IMR-90 (cell line): Measurements from ENCODE around the gene GIMAP7. TPM values are rescaled to one million over a fixed set of nuclear protein-coding genes. Genes with fewer than 3 reads are reported as not detected.

Experiments used
- ATAC-seq: fragments of 200-7000 bp; cut with Tn5 transposase; 2 replicates; pipeline ENCODE4 v1.9.1; 2020; ENCODE audit warnings: low read depth, mild to moderate bottlenecking, moderate library complexity
- BruUV-seq: library from RNA; stranded (reverse); fragments of 400-500 nt; replicated peaks from 2 replicates; lab custom pipeline; 2021; lab: Mats Ljungman, UMichigan
- CTCF ChIA-PET: fragments of 300-600 bp; formaldehyde crosslinking; extraction: SDS; loops from one replicate; lab custom pipeline; 2021; ENCODE audit warnings: antibody characterized with exemption; lab: Yijun Ruan, JAX
- POLR2A ChIA-PET: fragments of 300-600 bp; sonication (Branson Sonifier 250); formaldehyde crosslinking; loops from one replicate; lab custom pipeline; 2022; ENCODE audit warnings: antibody characterized with exemption; ENCODE audit not compliant: unreplicated experiment; lab: Charles Lee
- DNase-seq: peaks from one replicate; pipeline ENCODE4 v3.0.0; 2013
- H2AFZ ChIP-seq: replicated peaks from 2 replicates; pipeline ENCODE3; 2013; ENCODE audit warnings: low read length, mild to moderate bottlenecking; ENCODE audit not compliant: poor library complexity
- H2AK5ac ChIP-seq: 2 replicates; pipeline ENCODE4 v1.6.1; 2013; ENCODE audit warnings: low read depth, low read length, inconsistent platforms
- H2AK9ac ChIP-seq: replicated peaks from 2 replicates; pipeline ENCODE3; 2013; ENCODE audit warnings: mild to moderate bottlenecking, low read depth, low read length, moderate library complexity; ENCODE audit not compliant: poor library complexity
- H2BK120ac ChIP-seq: 2 replicates; pipeline ENCODE4 v1.6.1; 2013; ENCODE audit warnings: low read depth, low read length, inconsistent platforms
- H2BK15ac ChIP-seq: 3 replicates; pipeline ENCODE4 v1.6.1; 2013; ENCODE audit warnings: low read depth, low read length, inconsistent platforms
- H2BK20ac ChIP-seq: 2 replicates; pipeline ENCODE4 v1.6.1; 2013; ENCODE audit warnings: low read depth, mild to moderate bottlenecking, inconsistent platforms, low read length, moderate library complexity
- H2BK5ac ChIP-seq: 2 replicates; pipeline ENCODE4 v1.6.1; 2013; ENCODE audit warnings: mild to moderate bottlenecking, low read depth, low read length, inconsistent platforms; ENCODE audit not compliant: poor library complexity, severe bottlenecking
- H3K14ac ChIP-seq: replicated peaks from 2 replicates; pipeline ENCODE4 v1.6.1; 2013; ENCODE audit warnings: low read depth, low read length, inconsistent platforms
- H3K18ac ChIP-seq: 2 replicates; pipeline ENCODE4 v1.6.1; 2013; ENCODE audit warnings: low read depth, low read length, control low read depth
- H3K23ac ChIP-seq: 2 replicates; pipeline ENCODE4 v1.6.1; 2013; ENCODE audit warnings: low read depth, low read length, inconsistent platforms
- H3K27ac ChIP-seq: 2 replicates; pipeline ENCODE4 v1.5.1; 2013; ENCODE audit warnings: mild to moderate bottlenecking, control low read depth, low read length; ENCODE audit not compliant: insufficient read depth
- H3K27me3 ChIP-seq: 2 replicates; pipeline ENCODE4 v1.6.1; 2013; ENCODE audit warnings: low read length; ENCODE audit not compliant: control insufficient read depth, insufficient read depth
- H3K36me3 ChIP-seq: 2 replicates; pipeline ENCODE4 v1.6.1; 2013; ENCODE audit warnings: low read length, mixed read lengths; ENCODE audit not compliant: control insufficient read depth, insufficient read depth
- H3K4ac ChIP-seq: 2 replicates; pipeline ENCODE4 v1.6.1; 2013; ENCODE audit warnings: low read depth, low read length, inconsistent platforms
- H3K4me1 ChIP-seq: 2 replicates; pipeline ENCODE4 v1.6.1; 2013; ENCODE audit warnings: low read length, mixed read lengths; ENCODE audit not compliant: control insufficient read depth, insufficient read depth
- H3K4me2 ChIP-seq: 2 replicates; pipeline ENCODE4 v1.6.1; 2013; ENCODE audit warnings: low read depth, mild to moderate bottlenecking, control low read depth, low read length, moderate library complexity
- H3K4me3 ChIP-seq: 2 replicates; pipeline ENCODE4 v1.5.1; 2013; ENCODE audit warnings: low read depth, mild to moderate bottlenecking, control low read depth, low read length, moderate library complexity; ENCODE audit not compliant: insufficient read depth
- H3K56ac ChIP-seq: 2 replicates; pipeline ENCODE4 v1.6.1; 2013; ENCODE audit warnings: low read length, inconsistent platforms; ENCODE audit not compliant: insufficient read depth; ENCODE audit errors: extremely low read depth
- H3K79me1 ChIP-seq, 2 experiments: 2 replicates each; pipeline ENCODE4 v1.6.1; 2013; ENCODE audit warnings: low read length in 2 of 2, inconsistent platforms in 1 of 2, low read depth in 1 of 2
- H3K9ac ChIP-seq: 2 replicates; pipeline ENCODE4 v1.6.1; 2013; ENCODE audit warnings: low read depth, low read length, control low read depth
- H3K9me1 ChIP-seq: 2 replicates; pipeline ENCODE4 v1.6.1; 2013; ENCODE audit warnings: low read length, inconsistent platforms; ENCODE audit not compliant: insufficient read depth
- H3K9me3 ChIP-seq: 2 replicates; pipeline ENCODE4 v1.6.1; 2013; ENCODE audit warnings: low read length; ENCODE audit not compliant: control insufficient read depth, insufficient read depth
- H4K20me1 ChIP-seq: 2 replicates; pipeline ENCODE4 v1.6.1; 2013; ENCODE audit warnings: low read length, inconsistent platforms; ENCODE audit not compliant: insufficient read depth
- H4K5ac ChIP-seq: 2 replicates; pipeline ENCODE4 v1.6.1; 2013; ENCODE audit warnings: mild to moderate bottlenecking, low read depth, low read length, control low read depth
- H4K8ac ChIP-seq, 2 experiments: 2 replicates each; pipeline ENCODE4 v1.6.1; 2013; ENCODE audit warnings: low read depth in 2 of 2, low read length in 2 of 2, control low read depth in 1 of 2, inconsistent platforms in 1 of 2
- H4K91ac ChIP-seq: 2 replicates; pipeline ENCODE4 v1.6.1; 2013; ENCODE audit warnings: low read depth, low read length, inconsistent platforms; ENCODE audit not compliant: insufficient read depth
- BHLHE40 ChIP-seq: fragments of 150-350 bp; IDR thresholded peaks from 2 replicates; pipeline ENCODE4 v1.6.1; 2016; ENCODE audit warnings: mild to moderate bottlenecking, low read depth, low read length
- CHD1 ChIP-seq: IDR thresholded peaks from 2 replicates; pipeline ENCODE4 v1.6.1; 2012; ENCODE audit warnings: low read depth, low read length, improper control_type of control experiment
- MAFK ChIP-seq: IDR thresholded peaks from 2 replicates; pipeline ENCODE4 v1.6.1; 2012; ENCODE audit warnings: low read depth, low read length, improper control_type of control experiment
- MAZ ChIP-seq: IDR thresholded peaks from 2 replicates; pipeline ENCODE4 v1.6.1; 2012; ENCODE audit warnings: low read depth, mild to moderate bottlenecking, low read length, improper control_type of control experiment, moderate library complexity, borderline replicate concordance
- RCOR1 ChIP-seq: IDR thresholded peaks from 2 replicates; pipeline ENCODE4 v1.6.1; 2012; ENCODE audit warnings: mild to moderate bottlenecking, low read length, improper control_type of control experiment; ENCODE audit not compliant: insufficient replicate concordance
- WGBS, 2 experiments: methylation state at CpG; one replicate each; pipeline versions ENCODE4 v1.1.5 to v1.1.7; 2013; ENCODE audit warnings: missing lambda C conversion rate in 2 of 2; ENCODE audit not compliant: insufficient read length in 1 of 2; ENCODE audit errors: extremely low coverage in 2 of 2; 5-methylcytosine and 5-hydroxymethylcytosine counted together
- dilution Hi-C: fragments of 300-500 bp; cut with HindIII; formaldehyde crosslinking; loops from one replicate; pipeline ENCODE4 v1.14.3; 2018; ENCODE audit warnings: low sequenced_read_pairs; ENCODE audit not compliant: unreplicated experiment
- in situ Hi-C: fragments of 300-500 bp; cut with MboI; formaldehyde crosslinking; loops from 3 replicates; pipeline ENCODE4 v1.14.3; 2019; ENCODE audit warnings: low sequenced_read_pairs, inconsistent platforms, mixed read lengths
- intact Hi-C: fragments of 100-400 bp; cut with micrococcal nuclease; formaldehyde crosslinking; loops from 2 replicates; pipeline ENCODE4 v1.10.0; 2022
- polyA plus RNA-seq, 3 experiments: library from polyadenylated mRNA; depleted of rRNA; stranded (reverse); fragments of >200 nt; gene quantifications; 2 replicates each; pipeline ENCODE4 v1.2.3, GENCODE V29; 2012; ENCODE audit warnings: low replicate concordance in 1 of 3
- total RNA-seq: library from RNA; depleted of rRNA; stranded (reverse); fragments of >200 nt; gene quantifications from 2 replicates; pipeline ENCODE4 v1.2.3, GENCODE V29; 2012

Gene GIMAP7
- total and polyA plus RNA-seq, 2 of the 4 experiments (the other 2 are of a cell fraction) = not detected

DNA sequence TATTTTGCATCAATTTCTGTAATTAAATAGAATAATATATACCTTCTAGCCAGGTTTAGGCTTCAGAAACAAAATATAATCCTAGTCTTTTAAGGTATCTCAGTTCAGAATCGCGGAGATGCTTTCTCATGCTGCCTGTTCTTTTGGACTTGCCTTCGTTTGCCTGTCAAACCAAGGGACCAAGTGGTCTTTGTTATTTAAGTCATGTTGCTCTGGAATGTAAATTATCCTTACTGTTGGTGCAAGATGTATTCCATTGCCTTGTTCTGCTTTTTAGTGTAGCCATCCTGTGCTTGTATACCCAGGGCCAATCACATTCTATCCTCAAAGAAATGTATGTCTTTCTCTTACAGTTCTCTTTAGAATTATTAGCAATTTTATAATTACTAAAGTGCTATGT is 51.5 kb downstream of the GIMAP7 start:
- H2AFZ ChIP-seq = no peak overlapping the region
- no peak overlapping the region for H3K14ac ChIP-seq
- no peaks in the 10 kb centered on the region for H3K36me3 ChIP-seq
- no peaks in the 10 kb centered on the region for H3K79me1 ChIP-seq
- no CpG with 5 or more reads among the region's 3 CpGs for WGBS, 2 experiments
- H2BK15ac ChIP-seq = no peak overlapping the region
- no peak overlapping the region for H4K5ac ChIP-seq
- no peak overlapping the region for H4K91ac ChIP-seq
- no peak overlapping the region for H4K8ac ChIP-seq
- no peak overlapping the region for H2BK20ac ChIP-seq
- ChIA-PET POLR2A (no interaction called here), CTCF (no interaction called here)
- no peak overlapping the region for H3K56ac ChIP-seq
- no peak overlapping the region for H2BK120ac ChIP-seq
- BruUV-seq = no TSS peak
- no peak overlapping the region for H3K4me3 ChIP-seq
- intact Hi-C loops = no loop called here
- no peaks in the 10 kb centered on the region for H3K4me1 ChIP-seq
- H2AK9ac ChIP-seq = no peak overlapping the region
- no peak overlapping the region for H2AK5ac ChIP-seq
- ATAC-seq = no peak
- dilution Hi-C loops = no loop called here
- no peak overlapping the region for H3K9ac ChIP-seq
- no peak for DNase-seq
- in situ Hi-C loops = no loop called here
- no peak overlapping the region for H3K18ac ChIP-seq
- H3K23ac ChIP-seq = no peak overlapping the region
- no peaks in the 10 kb centered on the region for H4K20me1 ChIP-seq
- H3K9me3 ChIP-seq = peaks cover 24% of the 10 kb centered on the region
- H3K4ac ChIP-seq = no peak overlapping the region
- H2BK5ac ChIP-seq = no peak overlapping the region
- no peaks in the 10 kb centered on the region for H3K9me1 ChIP-seq
- no peaks in the 10 kb centered on the region for H3K27me3 ChIP-seq
- H3K27ac ChIP-seq = no peak overlapping the region
- no peak for TF ChIP-seq CHD1
- no peak for TF ChIP-seq MAZ
- TF ChIP-seq MAFK = no peak
- no peak for TF ChIP-seq RCOR1
- no peak for TF ChIP-seq BHLHE40
- no peak overlapping the region for H3K4me2 ChIP-seq
